GM06990 (cell line): ENCODE results near the gene PRSS16.

Experiments
- DNase-seq: peaks from one replicate; pipeline ENCODE4 v3.0.0-alpha.2; 2011; ENCODE audit not compliant: insufficient read length; ENCODE audit errors: extremely low read depth
- H3K27me3 ChIP-seq: replicated peaks from 2 replicates; pipeline ENCODE4 v1.6.0; 2011; ENCODE audit warnings: low read length; ENCODE audit not compliant: control insufficient read depth, insufficient read depth
- H3K36me3 ChIP-seq: 2 replicates; pipeline ENCODE4 v1.5.1; 2011; ENCODE audit warnings: low read length; ENCODE audit not compliant: control insufficient read depth, insufficient read depth
- H3K4me3 ChIP-seq: replicated peaks from 2 replicates; pipeline ENCODE4 v1.5.1; 2011; ENCODE audit warnings: low read depth, mild to moderate bottlenecking, control low read depth, low read length
- CTCF ChIP-seq: IDR thresholded peaks from 2 replicates; pipeline ENCODE4 v1.5.1; 2011; ENCODE audit warnings: low read length, control low read depth, mild to moderate bottlenecking, inconsistent platforms; ENCODE audit not compliant: insufficient read depth, poor library complexity, severe bottlenecking

Gene PRSS16

GRCh38 chr6:27247133-27247836 is at the start of gene PRSS16:
PRSS16 (plus strand) TSS chr6:27247701; CDS start chr6:27247738, 37 bp downstream.
- H3K27me3 ChIP-seq = no peaks in the 10 kb centered on the region
- no peak for TF ChIP-seq CTCF

GRCh38 chr6:27205375-27206278 is 41.9 kb upstream of the PRSS16 start:
- no peak for TF ChIP-seq CTCF
- Histone ChIP-seq H3K36me3 (no peaks in the 10 kb centered on the region), H3K27me3 (no peaks in the 10 kb centered on the region), H3K4me3 (no peak overlapping the region)
- DNase-seq = peak; percentile 41

More at GRCh38 chr6:27247133-27247836, at the start of gene PRSS16:
- no peak within 1 kb of the TSS for H3K4me3 ChIP-seq
- no peak for DNase-seq
- H3K36me3 ChIP-seq = no peaks in the 10 kb centered on the region

GRCh38 chr6:27206806-27207205 is 40.7 kb upstream of the PRSS16 start:
- H3K36me3 ChIP-seq = no peaks in the 10 kb centered on the region
- no peaks in the 10 kb centered on the region for H3K27me3 ChIP-seq
- no peak for TF ChIP-seq CTCF
- DNase-seq = no peak
- no peak overlapping the region for H3K4me3 ChIP-seq

- TF ChIP-seq CTCF = no peak
- DNase-seq = no peak
- Histone ChIP-seq H3K27me3 (no peaks in the 10 kb centered on the region), H3K4me3 (no peak overlapping the region), H3K36me3 (no peaks in the 10 kb centered on the region)
These were observed 39.5 kb upstream of the PRSS16 start for GRCh38 chr6:27208042-27208441.

GRCh38 chr6:27209196-27209595 is 38.3 kb upstream of the PRSS16 start:
- Histone ChIP-seq H3K27me3 (no peaks in the 10 kb centered on the region), H3K4me3 (no peak overlapping the region), H3K36me3 (no peaks in the 10 kb centered on the region)
- no peak for TF ChIP-seq CTCF
- DNase-seq = no peak
